GM18517 (cell line): Measurements from ENCODE around the gene RAPGEF1.
"Not testable (repeated sequence)": the region's sequence is repeated elsewhere in the genome, so short reads cannot be mapped to it uniquely, and the experiment has no call there.

ENCODE experiments used
- ATAC-seq: cut with Tn5 transposase; IDR thresholded peaks from one replicate; pipeline ENCODE4 v1.9.1; 2021; ENCODE audit warnings: mild to moderate bottlenecking, moderate library complexity; ENCODE audit not compliant: unreplicated experiment

Gene RAPGEF1

GRCh38 chr9:131739959-131740648 lies at the start of gene RAPGEF1:
RAPGEF1 (minus strand) TSS chr9:131740076; CDS start chr9:131739830, 246 bp downstream.
- ATAC-seq: peak; percentile 35

GRCh38 chr9:131788851-131789250 lies 49.0 kb upstream of the RAPGEF1 start:
- ATAC-seq: no peak

GRCh38 chr9:131787838-131788237 lies 48.0 kb upstream of the RAPGEF1 start:
- ATAC-seq: no peak

GRCh38 chr9:131784748-131785501 lies 45.0 kb upstream of the RAPGEF1 start:
- ATAC-seq: no peak

- no peak for ATAC-seq
These were observed 41.2 kb upstream of the RAPGEF1 start for GRCh38 chr9:131781069-131781468.

GRCh38 chr9:131776473-131776872 lies 36.6 kb upstream of the RAPGEF1 start:
- no peak for ATAC-seq

- ATAC-seq: no peak
These were observed 36.2 kb upstream of the RAPGEF1 start for GRCh38 chr9:131776036-131776435.

GRCh38 chr9:131774636-131775035 lies 34.8 kb upstream of the RAPGEF1 start:
- no peak for ATAC-seq

- no peak for ATAC-seq
These were observed 34.1 kb upstream of the RAPGEF1 start for GRCh38 chr9:131773911-131774379.

GRCh38 chr9:131772940-131773339 lies 33.1 kb upstream of the RAPGEF1 start:
- no peak for ATAC-seq

GRCh38 chr9:131771646-131772045 lies 31.8 kb upstream of the RAPGEF1 start:
- no peak for ATAC-seq

GRCh38 chr9:131769361-131769760 lies 29.5 kb upstream of the RAPGEF1 start:
- ATAC-seq: no peak

- no peak for ATAC-seq
These were observed 24.7 kb upstream of the RAPGEF1 start for GRCh38 chr9:131764568-131764967.

- no peak for ATAC-seq
These were observed 22.6 kb upstream of the RAPGEF1 start for GRCh38 chr9:131762356-131762932.

- no peak for ATAC-seq
These were observed 19.3 kb upstream of the RAPGEF1 start for GRCh38 chr9:131759017-131759647.

GRCh38 chr9:131757549-131757948 lies 17.7 kb upstream of the RAPGEF1 start:
- ATAC-seq: no peak

- ATAC-seq: no peak
These were observed 15.8 kb upstream of the RAPGEF1 start for GRCh38 chr9:131755541-131756198.

GRCh38 chr9:131754846-131755245 lies 15.0 kb upstream of the RAPGEF1 start:
- no peak for ATAC-seq

GRCh38 chr9:131753751-131754150 lies 13.9 kb upstream of the RAPGEF1 start:
- ATAC-seq: not testable (repeated sequence)

- no peak for ATAC-seq
These were observed 12.5 kb upstream of the RAPGEF1 start for GRCh38 chr9:131752231-131752884.
